ENCODE data around the gene CD84.
"Not testable (repeated sequence)": the region's sequence is repeated elsewhere in the genome, so short reads cannot be mapped to it uniquely, and the experiment has no call there.

The CD84 gene

GRCh38 chr1:160588468-160588867 is 9.2 kb upstream of the CD84 start:
- peak overlapping the region in 4 of 11 experiments; percentile 10 to 76 (median 60); a peak in 7 of 22 replicates for H3K4me2 ChIP-seq
- H3K9me3 ChIP-seq (replicated peaks in 1 of 11) = peaks cover 5 to 27% (median 17%) of the 10 kb centered on the region in 11 experiments; a peak in 21 of 22 replicates
- H3K4me1 ChIP-seq = peaks cover 0 to 31% (median 7%) of the 10 kb centered on the region in 10 experiments; a peak in 11 of 20 replicates
- no peak overlapping the region for H3K4me3 ChIP-seq
- no peaks in the 10 kb centered on the region for H3K27me3 ChIP-seq
- H4K20me1 ChIP-seq = no peaks in the 10 kb centered on the region
- H3K36me3 ChIP-seq = no peaks in the 10 kb centered on the region
- 0 out of 22 replicates have a peak overlapping the region, but pooled peaks of 1 of the 11 experiments have one; percentile 0 for H3K9ac ChIP-seq
- no peak overlapping the region for H3K27ac ChIP-seq
- no peak for TF ChIP-seq Cebpa-rat (IDR thresholded peaks at IDR 0.05)

GRCh38 chr1:160584784-160585183 is 5.5 kb upstream of the CD84 start:
- no peak overlapping the region for H3K4me3 ChIP-seq
- H3K4me2 ChIP-seq = no peak overlapping the region
- H3K9me3 ChIP-seq (replicated peaks in 1 of 11) = peaks cover 10 to 20% (median 16%) of the 10 kb centered on the region in 11 experiments; a peak in 21 of 22 replicates
- H4K20me1 ChIP-seq = no peaks in the 10 kb centered on the region
- peaks cover under 1 to 30% (median 13%) of the 10 kb centered on the region in 10 experiments; a peak in 19 of 20 replicates for H3K4me1 ChIP-seq
- H3K36me3 ChIP-seq = no peaks in the 10 kb centered on the region
- no peak for TF ChIP-seq Cebpa-rat (IDR thresholded peaks at IDR 0.05)
- no peak overlapping the region for H3K27ac ChIP-seq
- H3K27me3 ChIP-seq = no peaks in the 10 kb centered on the region
- H3K9ac ChIP-seq = no peak overlapping the region

GRCh38 chr1:160582976-160583375 is 3.7 kb upstream of the CD84 start:
- H3K4me3 ChIP-seq, H3K27me3 ChIP-seq, H4K20me1 ChIP-seq, H3K27ac ChIP-seq, H3K36me3 ChIP-seq, H3K4me2 ChIP-seq, H3K9ac ChIP-seq: not testable (repeated sequence)
- peaks cover 16 to 29% (median 24%) of the 10 kb centered on the region in 10 experiments for H3K4me1 ChIP-seq
- peaks cover 10 to 25% (median 16%) of the 10 kb centered on the region in 11 experiments; a peak in 21 of 22 replicates for H3K9me3 ChIP-seq (replicated peaks in 1 of 11)

GRCh38 chr1:160581961-160582360 is 2.7 kb upstream of the CD84 start:
- no peak for TF ChIP-seq Cebpa-rat (IDR thresholded peaks at IDR 0.05)
- H4K20me1 ChIP-seq = no peaks in the 10 kb centered on the region
- peaks cover 16 to 37% (median 24%) of the 10 kb centered on the region in 10 experiments for H3K4me1 ChIP-seq
- H3K9ac ChIP-seq = no peak overlapping the region
- H3K36me3 ChIP-seq = no peaks in the 10 kb centered on the region
- no peak overlapping the region for H3K27ac ChIP-seq
- no peak overlapping the region for H3K4me3 ChIP-seq
- H3K27me3 ChIP-seq = no peaks in the 10 kb centered on the region
- H3K4me2 ChIP-seq = no peak overlapping the region
- H3K9me3 ChIP-seq (replicated peaks in 1 of 11) = peaks cover 10 to 35% (median 16%) of the 10 kb centered on the region in 11 experiments; a peak in 21 of 22 replicates

- Histone ChIP-seq H3K4me2 (peak overlapping the region in 9 of 11 experiments; percentile 4 to 52 (median 18); a peak in 10 of 22 replicates), H3K4me3 (no peak overlapping the region), H4K20me1 (no peaks in the 10 kb centered on the region), H3K27me3 (no peaks in the 10 kb centered on the region), H3K36me3 (no peaks in the 10 kb centered on the region), H3K9ac (no peak overlapping the region), H3K4me1 (peaks cover 21 to 53% (median 28%) of the 10 kb centered on the region in 10 experiments), H3K27ac (no peak overlapping the region), H3K9me3 (replicated peaks in 1 of 11) (peaks cover 10 to 40% (median 16%) of the 10 kb centered on the region in 11 experiments; a peak in 21 of 22 replicates)
- no peak for TF ChIP-seq Cebpa-rat (IDR thresholded peaks at IDR 0.05)
Measured at GRCh38 chr1:160580221-160580812, 1.0 kb upstream of the CD84 start.

- peak overlapping the region; percentile 22 to 81 (median 50); a peak in 20 of 22 replicates for H3K9ac ChIP-seq
- peak overlapping the region in 9 of 10 experiments; percentile 4 to 52 (median 35); a peak in 15 of 20 replicates for H3K4me3 ChIP-seq
- H3K27ac ChIP-seq = peak overlapping the region; percentile 47 to 69 (median 63)
- H3K9me3 ChIP-seq (replicated peaks in 1 of 11) = peaks cover 7 to 35% (median 12%) of the 10 kb centered on the region in 11 experiments; a peak in 21 of 22 replicates
- TF ChIP-seq Cebpa-rat (IDR thresholded peaks at IDR 0.05) = no peak
- H4K20me1 ChIP-seq = no peaks in the 10 kb centered on the region
- peak overlapping the region; percentile 53 to 97 (median 71) for H3K4me2 ChIP-seq
- no peaks in the 10 kb centered on the region for H3K36me3 ChIP-seq
- H3K27me3 ChIP-seq = no peaks in the 10 kb centered on the region
- H3K4me1 ChIP-seq = peaks cover 32 to 70% (median 39%) of the 10 kb centered on the region in 10 experiments
Measured at GRCh38 chr1:160578525-160579191, 638 bp downstream of the CD84 start.

- no peaks in the 10 kb centered on the region for H4K20me1 ChIP-seq
- TF ChIP-seq Cebpa-rat (IDR thresholded peaks at IDR 0.05) = no peak
- H3K9ac ChIP-seq = peak overlapping the region in 1 of 11 experiments; percentile 81; a peak in 1 of 22 replicates
- H3K4me3 ChIP-seq = peak overlapping the region in 2 of 10 experiments; percentile 43 to 52; a peak in 4 of 20 replicates
- no peaks in the 10 kb centered on the region for H3K36me3 ChIP-seq
- H3K4me2 ChIP-seq = peak overlapping the region; percentile 11 to 97 (median 70); a peak in 14 of 22 replicates
- H3K27ac ChIP-seq = peak overlapping the region in 1 of 11 experiments; percentile 63; a peak in 1 of 22 replicates
- H3K9me3 ChIP-seq (replicated peaks in 1 of 11) = peaks cover 2 to 30% (median 7%) of the 10 kb centered on the region in 11 experiments; a peak in 20 of 22 replicates
- peaks cover 32 to 75% (median 39%) of the 10 kb centered on the region in 10 experiments for H3K4me1 ChIP-seq
- no peaks in the 10 kb centered on the region for H3K27me3 ChIP-seq
Measured at GRCh38 chr1:160578175-160578524, 1.1 kb downstream of the CD84 start.

- H3K4me3 ChIP-seq = peak overlapping the region in 1 of 10 experiments; percentile 52; a peak in 2 of 20 replicates
- no peak overlapping the region for H3K9ac ChIP-seq
- H3K27me3 ChIP-seq = no peaks in the 10 kb centered on the region
- no peaks in the 10 kb centered on the region for H4K20me1 ChIP-seq
- peaks cover 32 to 80% (median 39%) of the 10 kb centered on the region in 10 experiments for H3K4me1 ChIP-seq
- H3K4me2 ChIP-seq = peak overlapping the region in 4 of 11 experiments; percentile 70 to 97 (median 82); a peak in 6 of 22 replicates
- no peak overlapping the region for H3K27ac ChIP-seq
- H3K9me3 ChIP-seq (replicated peaks in 1 of 11) = peaks cover 0 to 25% (median 4%) of the 10 kb centered on the region in 11 experiments; a peak in 13 of 22 replicates
- TF ChIP-seq Cebpa-rat (IDR thresholded peaks at IDR 0.05) = no peak
- no peaks in the 10 kb centered on the region for H3K36me3 ChIP-seq
Measured at GRCh38 chr1:160577671-160578070, 1.6 kb downstream of the CD84 start.

- H3K4me3 ChIP-seq = peak overlapping the region in 1 of 10 experiments; percentile 52; a peak in 2 of 20 replicates
Measured at GRCh38 chr1:160576884-160577283, 2.4 kb downstream of the CD84 start.

More at GRCh38 chr1:160576884-160577283, 2.4 kb downstream of the CD84 start:
- Histone ChIP-seq H3K36me3 (peaks cover 0 to 2% (median 0%) of the 10 kb centered on the region in 11 experiments; a peak in 1 of 22 replicates), H4K20me1 (no peaks in the 10 kb centered on the region), H3K4me2 (peak overlapping the region in 3 of 11 experiments; percentile 79 to 97 (median 87); a peak in 5 of 22 replicates), H3K27ac (no peak overlapping the region), H3K27me3 (no peaks in the 10 kb centered on the region), H3K9ac (no peak overlapping the region), H3K4me1 (peaks cover 32 to 86% (median 39%) of the 10 kb centered on the region in 10 experiments), H3K9me3 (replicated peaks in 1 of 11) (peaks cover 0 to 22% (median 7%) of the 10 kb centered on the region in 11 experiments; a peak in 8 of 22 replicates)
- no peak for TF ChIP-seq Cebpa-rat (IDR thresholded peaks at IDR 0.05)

Data from BLaER1 treated with 17β-estradiol and CSF1 and Interleukin-3, amounts not matched to agents 10 nM and 100 nM (cell line).